ENCODE measurements around the gene BEND3.
"Not testable (repeated sequence)": the region's sequence is repeated elsewhere in the genome, so short reads cannot be mapped to it uniquely, and the experiment has no call there.

BEND3 gene

DNA sequence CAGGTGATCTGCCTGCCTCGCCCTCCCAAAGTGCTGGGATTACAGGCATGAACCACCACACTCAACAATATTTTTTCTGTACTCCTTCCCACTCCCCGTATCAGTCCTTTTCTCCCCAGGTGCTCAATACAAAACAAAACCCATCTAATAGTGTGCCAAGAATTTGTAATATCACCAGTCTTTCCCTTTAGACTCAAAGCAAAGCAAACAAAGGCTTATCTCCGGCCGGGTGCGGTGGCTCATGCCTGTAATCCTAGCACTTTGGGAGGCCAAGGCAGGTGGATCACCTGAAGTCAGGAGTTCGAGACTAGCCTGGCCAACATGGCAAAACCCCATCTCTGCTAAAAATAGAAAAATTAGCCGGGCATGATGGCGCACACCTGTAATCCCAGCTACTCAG is 95.7 kb downstream of the BEND3 start:
- not testable (repeated sequence) for H3K36me3 ChIP-seq (ENCODE audit: control insufficient read depth, low read depth, low read length); H3K27ac ChIP-seq (ENCODE audit: low read length); H3K27me3 ChIP-seq (ENCODE audit: control insufficient read depth, insufficient read depth, low read length); H3K9ac ChIP-seq (ENCODE audit: low read length); H3K9me3 ChIP-seq (ENCODE audit: control insufficient read depth, low read depth, low read length); H3K4me1 ChIP-seq (ENCODE audit: control insufficient read depth, low read depth, low read length); H3K4me3 ChIP-seq (ENCODE audit: low read length)

DNA sequence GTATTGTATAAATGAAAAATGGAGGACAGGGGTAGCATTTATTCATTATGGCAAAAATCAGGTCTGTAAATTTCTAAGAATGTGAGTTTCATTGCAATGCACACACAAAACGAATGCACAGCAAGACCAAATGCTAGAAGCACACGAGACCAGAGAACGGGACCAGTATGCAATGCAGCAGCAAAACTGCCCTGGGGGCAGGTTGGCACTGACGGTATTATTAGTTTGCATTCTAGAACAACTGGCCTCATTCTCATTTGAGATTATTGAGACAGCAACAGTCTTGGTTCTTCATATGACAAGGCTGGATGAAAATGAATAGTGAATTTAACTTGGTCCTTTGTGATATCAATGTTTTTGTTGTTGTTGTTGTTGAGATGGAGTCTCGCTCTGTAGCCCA is 96.3 kb downstream of the BEND3 start:
- no peak overlapping the region for H3K4me3 ChIP-seq (ENCODE audit: low read length)
- no peak overlapping the region for H3K27ac ChIP-seq (ENCODE audit: low read length)
- no peaks in the 10 kb centered on the region for H3K4me1 ChIP-seq (ENCODE audit: control insufficient read depth, low read depth, low read length)
- no peaks in the 10 kb centered on the region for H3K36me3 ChIP-seq (ENCODE audit: control insufficient read depth, low read depth, low read length)
- H3K9ac ChIP-seq (ENCODE audit: low read length), result no peak overlapping the region
- no peaks in the 10 kb centered on the region for H3K9me3 ChIP-seq (ENCODE audit: control insufficient read depth, low read depth, low read length)
- no peaks in the 10 kb centered on the region for H3K27me3 ChIP-seq (ENCODE audit: control insufficient read depth, insufficient read depth, low read length)
